Metanephros (tissue), 1 donor: Measurements from ENCODE around the gene ZNF280B. TPM values are rescaled to one million over a fixed set of nuclear protein-coding genes. Genes with fewer than 3 reads are reported as not detected.

Experiments
- total RNA-seq: library from RNA; depleted of rRNA; stranded (reverse); fragments of >200 nt; gene quantifications from one replicate; pipeline ENCODE4 v1.2.3, GENCODE V29; 2014

The ZNF280B gene
- 2.0 TPM for total RNA-seq

GRCh38 chr22:22508274-22509176, at the start of gene ZNF280B:
TSS of gene ZNF280B (minus strand) at chr22:22508742. CDS start at chr22:22489398, 19,344 bp downstream.

GRCh38 chr22:22520020-22520656, 11.6 kb upstream of the ZNF280B start, which contains the start of gene ZNF280A:
TSS of gene ZNF280A (minus strand) at chr22:22520270. CDS start at chr22:22515630, 4,640 bp downstream.

Other genes starting within 250 kb of the ZNF280B start
- gene ZNF280A, start 11.5 kb upstream of the ZNF280B start, total RNA-seq: not detected
- gene PRAME, start 50.5 kb upstream of the ZNF280B start, total RNA-seq: 0.12 TPM
- gene GGTLC2, start 135.9 kb upstream of the ZNF280B start, total RNA-seq: 0.29 TPM